ENCODE measurements around the gene GALNT12.

DNA sequence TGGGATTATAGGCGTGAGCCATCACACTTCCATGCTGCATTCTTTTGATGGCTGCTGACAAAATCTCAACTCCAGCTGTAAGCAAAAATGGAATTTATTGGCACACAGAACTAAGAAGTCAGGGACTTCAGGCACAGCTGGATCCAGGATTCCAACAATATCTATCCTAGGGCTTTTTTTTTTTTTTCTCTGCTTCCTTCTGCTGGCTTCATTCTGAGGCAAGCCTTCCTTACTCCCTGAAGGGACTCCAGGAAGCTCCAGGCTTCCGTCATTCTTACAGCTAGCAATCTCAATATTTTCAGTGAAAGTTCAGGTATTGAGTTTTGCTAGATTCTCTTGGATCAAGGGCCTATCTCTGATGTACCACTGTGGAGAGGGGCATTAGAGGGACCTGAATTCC is 66.1 kb downstream of the GALNT12 start:
- no peak for TF ChIP-seq POLR2AphosphoS5 (IDR thresholded peaks at IDR 0.05; ENCODE audit: low read depth)
- TF ChIP-seq CTCF (conservative IDR thresholded peaks at IDR 0.05; ENCODE audit: low read depth in 2 of 2) = no peak
- no peak for TF ChIP-seq ZNF114 (CRISPR knock-in tag; IDR thresholded peaks at IDR 0.05)
- TF ChIP-seq JUNB (IDR thresholded peaks at IDR 0.05; ENCODE audit: unreplicated experiment) = no peak
- TF ChIP-seq, protein P1, sequence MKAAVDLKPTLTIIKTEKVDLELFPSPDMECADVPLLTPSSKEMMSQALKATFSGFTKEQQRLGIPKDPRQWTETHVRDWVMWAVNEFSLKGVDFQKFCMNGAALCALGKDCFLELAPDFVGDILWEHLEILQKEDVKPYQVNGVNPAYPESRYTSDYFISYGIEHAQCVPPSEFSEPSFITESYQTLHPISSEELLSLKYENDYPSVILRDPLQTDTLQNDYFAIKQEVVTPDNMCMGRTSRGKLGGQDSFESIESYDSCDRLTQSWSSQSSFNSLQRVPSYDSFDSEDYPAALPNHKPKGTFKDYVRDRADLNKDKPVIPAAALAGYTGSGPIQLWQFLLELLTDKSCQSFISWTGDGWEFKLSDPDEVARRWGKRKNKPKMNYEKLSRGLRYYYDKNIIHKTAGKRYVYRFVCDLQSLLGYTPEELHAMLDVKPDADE (IDR thresholded peaks at IDR 0.05) = no peak
- no peak for TF ChIP-seq EZH2 (IDR thresholded peaks at IDR 0.05; ENCODE audit: low read depth, unreplicated experiment)
